GM12878 (cell line): ENCODE measurements around the gene RNASEH2B. TPM values are rescaled to one million over a fixed set of nuclear protein-coding genes. Genes with fewer than 3 reads are reported as not detected.

Source experiments
- ATAC-seq: fragments of 200-7000 bp; cut with Tn5 transposase; 3 replicates; pipeline ENCODE4 v1.9.1; 2020; ENCODE audit warnings: mild to moderate bottlenecking, moderate library complexity
- BruUV-seq: library from RNA; stranded (reverse); fragments of 400-500 nt; replicated peaks from 2 replicates; lab custom pipeline; 2021; lab: Mats Ljungman, UMichigan
- CTCF ChIA-PET: fragments of 300-600 bp; sonication (Branson Sonifier 250); formaldehyde crosslinking; extraction: SDS; loops from one replicate; lab custom pipeline; 2021; ENCODE audit warnings: inconsistent platforms; lab: Yijun Ruan, JAX
- POLR2A ChIA-PET: fragments of 350-600 bp; formaldehyde crosslinking; extraction: SDS; loops from one replicate; lab custom pipeline; 2021; ENCODE audit warnings: inconsistent platforms; lab: Charles Lee
- RAD21 ChIA-PET: fragments of 300-600 bp; sonication (Branson Sonifier 250); formaldehyde crosslinking; loops from one replicate; lab custom pipeline; 2023; ENCODE audit warnings: antibody characterized with exemption; ENCODE audit not compliant: unreplicated experiment; lab: Charles Lee
- SMC1A ChIA-PET: fragments of 300-600 bp; sonication (Branson Sonifier 250); formaldehyde crosslinking; loops from one replicate; lab custom pipeline; 2023; ENCODE audit not compliant: unreplicated experiment, uncharacterized antibody; lab: Charles Lee
- DNase-seq: peaks from one replicate; pipeline ENCODE4 v3.0.0-alpha.2; 2011; ENCODE audit warnings: low read depth, low spot score
- FAIRE-seq: peaks from 3 replicates; lab custom pipeline; 2011; peaks lifted over from hg19 to GRCh38; lab: Jason Lieb, UNC
- H2AFZ ChIP-seq: 2 replicates; pipeline ENCODE4 v1.6.0; 2011; ENCODE audit warnings: low read depth, low read length, control low read depth; ENCODE audit not compliant: control insufficient read depth
- H3K27ac ChIP-seq: 2 replicates; pipeline ENCODE4 v1.5.1; 2011; ENCODE audit warnings: control low read depth; ENCODE audit not compliant: control insufficient read depth, insufficient read depth
- H3K27me3 ChIP-seq, 2 experiments: replicated peaks in 1 of 2; 2 replicates each; pipeline versions ENCODE4 v1.6.0 to v1.6.1; 2011; ENCODE audit warnings: low read length in 1 of 2; ENCODE audit not compliant: control insufficient read depth in 2 of 2, insufficient read depth in 2 of 2
- H3K36me3 ChIP-seq, 2 experiments: 2 replicates each; pipeline ENCODE4 v1.5.1; 2011; ENCODE audit warnings: low read length in 1 of 2; ENCODE audit not compliant: control insufficient read depth in 2 of 2, insufficient read depth in 2 of 2
- H3K4me1 ChIP-seq: 2 replicates; pipeline ENCODE4 v1.6.1; 2011; ENCODE audit warnings: mild to moderate bottlenecking, low read length, moderate library complexity, mixed read lengths; ENCODE audit not compliant: control insufficient read depth, insufficient read depth
- H3K4me2 ChIP-seq: 2 replicates; pipeline ENCODE4 v1.6.0; 2011; ENCODE audit warnings: control low read depth; ENCODE audit not compliant: control insufficient read depth, insufficient read depth
- H3K4me3 ChIP-seq: fragments of 200-600 bp; sonication (generic); 2 replicates; pipeline ENCODE4 v1.5.1; 2016
- H3K79me2 ChIP-seq: 2 replicates; pipeline ENCODE4 v1.6.0; 2011; ENCODE audit warnings: low read length; ENCODE audit not compliant: control insufficient read depth, insufficient read depth
- H3K9ac ChIP-seq: 2 replicates; pipeline ENCODE4 v1.8.0; 2011; ENCODE audit warnings: low read length, control low read depth, mixed read lengths; ENCODE audit not compliant: control insufficient read depth, insufficient read depth
- H3K9me3 ChIP-seq: replicated peaks from 3 replicates; pipeline ENCODE4 v1.5.1; 2011; ENCODE audit warnings: mild to moderate bottlenecking, low read length; ENCODE audit not compliant: control insufficient read depth, insufficient read depth
- H4K20me1 ChIP-seq: 2 replicates; pipeline ENCODE4 v1.6.0; 2011; ENCODE audit not compliant: control insufficient read depth, insufficient read depth
- BACH1 ChIP-seq: fragments of 450-650 bp; IDR thresholded peaks from 2 replicates; pipeline ENCODE4 v1.6.1; 2017; ENCODE audit warnings: mild to moderate bottlenecking, borderline replicate concordance
- CBX3 ChIP-seq: fragments of 200-600 bp; sonication (generic); IDR thresholded peaks from 2 replicates; pipeline ENCODE4 v1.6.1; 2016; ENCODE audit warnings: low read depth, borderline replicate concordance
- CTCF ChIP-seq, 3 experiments: IDR thresholded peaks in 2 of 3; conservative IDR thresholded peaks in 1 of 3; 2 replicates each; pipeline ENCODE4 v1.5.1; 2011; ENCODE audit warnings: low read depth in 3 of 3, low read length in 3 of 3, mild to moderate bottlenecking in 3 of 3, control low read depth in 2 of 3, moderate library complexity in 2 of 3, inconsistent platforms in 1 of 3, mixed read lengths in 1 of 3; ENCODE audit not compliant: control insufficient read depth in 2 of 3, insufficient read depth in 1 of 3; ENCODE audit errors: extremely low read depth in 1 of 3
- HDGF ChIP-seq: fragments of 450-650 bp; IDR thresholded peaks from 2 replicates; pipeline ENCODE4 v1.6.1; 2016; ENCODE audit warnings: antibody characterized with exemption
- IKZF2 ChIP-seq, 2 experiments: fragments of 450-650 bp; IDR thresholded peaks; 2 replicates each; pipeline ENCODE4 v1.6.1; 2017; ENCODE audit warnings: mild to moderate bottlenecking in 2 of 2, moderate library complexity in 2 of 2
- KLF5 ChIP-seq: fragments of 450-650 bp; IDR thresholded peaks from 2 replicates; pipeline ENCODE4 v1.6.1; 2014; ENCODE audit warnings: mild to moderate bottlenecking; ENCODE audit not compliant: partially characterized antibody
- MEF2B ChIP-seq: fragments of 450-650 bp; IDR thresholded peaks from 2 replicates; pipeline ENCODE4 v1.6.1; 2018; ENCODE audit warnings: mild to moderate bottlenecking, moderate library complexity; ENCODE audit not compliant: partially characterized antibody, poor library complexity, severe bottlenecking
- PKNOX1 ChIP-seq: fragments of 450-650 bp; IDR thresholded peaks from 2 replicates; pipeline ENCODE4 v1.6.1; 2016; ENCODE audit warnings: mild to moderate bottlenecking
- RUNX3 ChIP-seq: IDR thresholded peaks from 2 replicates; pipeline ENCODE4 v1.6.1; 2012; ENCODE audit warnings: low read length, inconsistent platforms
- SMC3 ChIP-seq: IDR thresholded peaks from 2 replicates; pipeline ENCODE4 v1.6.1; 2011; ENCODE audit warnings: low read length, improper control_type of control experiment, borderline replicate concordance
- SREBF2 ChIP-seq: IDR thresholded peaks from 2 replicates; pipeline ENCODE4 v1.6.1; 2012; ENCODE audit warnings: mild to moderate bottlenecking, low read length
- STAT3 ChIP-seq: IDR thresholded peaks from 2 replicates; pipeline ENCODE4 v1.6.1; 2011; ENCODE audit warnings: low read depth, low read length, improper control_type of control experiment
- TCF3 ChIP-seq: IDR thresholded peaks from 2 replicates; pipeline ENCODE4 v1.6.1; 2012; ENCODE audit warnings: low read depth, mild to moderate bottlenecking, low read length, borderline replicate concordance; ENCODE audit not compliant: insufficient read depth
- ZBED1 ChIP-seq: IDR thresholded peaks from 2 replicates; pipeline ENCODE4 v1.6.1; 2016; ENCODE audit warnings: borderline replicate concordance
- WGBS: methylation state at CpG from one replicate; pipeline ENCODE4 v1.1.6; 2016; ENCODE audit warnings: low lambda C conversion rate; ENCODE audit not compliant: insufficient replicate concordance, insufficient coverage; ENCODE audit errors: missing lambda C conversion rate; 5-methylcytosine and 5-hydroxymethylcytosine counted together
- in situ Hi-C: fragments of 300-500 bp; cut with MboI; formaldehyde crosslinking; loops from 9 replicates; pipeline ENCODE4 v1.14.3; 2018; ENCODE audit warnings: mixed read lengths
- intact Hi-C: fragments of 100-400 bp; cut with micrococcal nuclease; formaldehyde crosslinking; loops from one replicate; pipeline ENCODE4 v1.14.2; 2022; ENCODE audit not compliant: unreplicated experiment
- polyA plus RNA-seq, 11 experiments: library from polyadenylated mRNA; depleted of rRNA in 4 of 11; unstranded in 6 of 11; stranded (reverse) in 5 of 11; fragments of >200 nt; fragmentation: Nextera tagmentation in 4 of 11; fragmentation: Illumina TruSeq in 1 of 11; extraction: Ambion mirVana in 4 of 11; extraction: Trizol in 1 of 11; gene quantifications; 1 replicate in 1 of 11; 2 replicates in 10 of 11; pipeline versions ENCODE4 v1.2.1 to v1.2.3, GENCODE V29; 2011 to 2016; ENCODE audit warnings: inconsistent platforms in 2 of 11, missing spikeins in 2 of 11, low read depth in 1 of 11
- total RNA-seq, 4 experiments: library from RNA; depleted of rRNA in 3 of 4; stranded (reverse); fragments of >200 nt in 3 of 4; fragmentation: Illumina TruSeq in 1 of 4; extraction: Trizol in 1 of 4; gene quantifications; 2 replicates each; pipeline versions ENCODE4 v1.2.1 to v1.2.3, GENCODE V29; 2013 to 2021
- TF ChIP-seq, protein P1 (sequence below): fragments of 450-650 bp; IDR thresholded peaks from 2 replicates; pipeline ENCODE4 v1.6.1; 2017; ENCODE audit warnings: low read depth, mild to moderate bottlenecking, moderate library complexity
- TF ChIP-seq, protein P2 (sequence below): fragments of 450-650 bp; IDR thresholded peaks from 2 replicates; pipeline ENCODE4 v1.6.1; 2017; ENCODE audit warnings: mild to moderate bottlenecking, moderate library complexity

The RNASEH2B gene
- total and polyA plus RNA-seq, 10 of the 15 experiments (the other 5 are each of a cell fraction or from before 2014, with no cell fraction given), result 64.9 to 148 (median 97.3) TPM

DNA sequence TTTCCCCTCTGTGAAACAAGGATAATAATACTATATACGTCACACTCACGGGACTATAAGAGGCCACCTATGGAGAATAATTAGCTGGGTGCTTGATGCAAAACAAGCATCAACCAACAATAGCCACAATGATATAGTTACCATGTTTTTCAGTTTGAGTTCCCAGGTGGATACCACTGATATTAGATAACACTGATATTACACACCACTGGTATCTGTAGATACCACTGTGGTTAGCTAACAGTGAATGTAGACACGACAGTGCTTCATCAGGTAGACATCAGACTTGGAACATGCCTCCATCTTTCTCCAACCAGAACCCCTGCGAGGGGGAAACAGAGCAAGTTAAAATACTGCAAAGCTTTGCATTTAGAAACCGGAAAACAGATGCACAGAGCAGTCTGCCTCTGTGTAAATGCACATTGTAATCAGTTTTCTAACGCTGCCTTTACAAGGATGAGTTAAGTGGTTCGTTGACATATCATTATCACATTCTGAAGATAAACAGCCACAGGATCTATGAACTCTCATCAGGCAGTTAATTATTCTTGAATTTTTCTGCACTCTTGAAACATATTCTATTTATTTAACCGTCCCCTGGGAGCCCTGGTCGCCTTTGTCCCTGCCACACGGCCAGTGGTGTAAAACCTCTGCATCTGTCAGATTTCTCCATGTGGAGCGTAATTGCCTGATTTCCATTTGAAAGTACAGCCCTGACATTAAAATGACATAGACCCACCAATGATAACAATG, 80.7 kb downstream of the RNASEH2B start:
- CTCF ChIA-PET, result no interaction called here
- Histone ChIP-seq H3K79me2 (no peaks in the 10 kb centered on the region), H3K27ac (no peak overlapping the region), H3K4me3 (no peak overlapping the region), H3K9me3 (no peaks in the 10 kb centered on the region), H3K4me2 (no peak overlapping the region), H3K36me3 (no peaks in the 10 kb centered on the region), H3K27me3 (no peaks in the 10 kb centered on the region), H3K4me1 (peaks cover 11% of the 10 kb centered on the region), H2AFZ (no peak overlapping the region), H3K9ac (no peak overlapping the region), H4K20me1 (no peaks in the 10 kb centered on the region)
- no peak for TF ChIP-seq BACH1
- TF ChIP-seq HDGF, result no peak
- TF ChIP-seq, protein P1, sequence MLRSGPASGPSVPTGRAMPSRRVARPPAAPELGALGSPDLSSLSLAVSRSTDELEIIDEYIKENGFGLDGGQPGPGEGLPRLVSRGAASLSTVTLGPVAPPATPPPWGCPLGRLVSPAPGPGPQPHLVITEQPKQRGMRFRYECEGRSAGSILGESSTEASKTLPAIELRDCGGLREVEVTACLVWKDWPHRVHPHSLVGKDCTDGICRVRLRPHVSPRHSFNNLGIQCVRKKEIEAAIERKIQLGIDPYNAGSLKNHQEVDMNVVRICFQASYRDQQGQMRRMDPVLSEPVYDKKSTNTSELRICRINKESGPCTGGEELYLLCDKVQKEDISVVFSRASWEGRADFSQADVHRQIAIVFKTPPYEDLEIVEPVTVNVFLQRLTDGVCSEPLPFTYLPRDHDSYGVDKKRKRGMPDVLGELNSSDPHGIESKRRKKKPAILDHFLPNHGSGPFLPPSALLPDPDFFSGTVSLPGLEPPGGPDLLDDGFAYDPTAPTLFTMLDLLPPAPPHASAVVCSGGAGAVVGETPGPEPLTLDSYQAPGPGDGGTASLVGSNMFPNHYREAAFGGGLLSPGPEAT, result no peak
- no peak for TF ChIP-seq RUNX3
- TF ChIP-seq ZBED1, result no peak
- TF ChIP-seq SMC3, result no peak
- no peak for TF ChIP-seq CTCF (IDR thresholded peaks at IDR 0.05 in 2 of 3, conservative IDR thresholded peaks at IDR 0.05 in 1 of 3; ENCODE audit: control insufficient read depth in 2 of 3, extremely low read depth in 1 of 3, insufficient read depth in 1 of 3, low read depth in 3 of 3, low read length in 3 of 3)
- TF ChIP-seq STAT3, result no peak
- TF ChIP-seq MEF2B, result no peak
- no peak for TF ChIP-seq PKNOX1
- TF ChIP-seq, protein P2, sequence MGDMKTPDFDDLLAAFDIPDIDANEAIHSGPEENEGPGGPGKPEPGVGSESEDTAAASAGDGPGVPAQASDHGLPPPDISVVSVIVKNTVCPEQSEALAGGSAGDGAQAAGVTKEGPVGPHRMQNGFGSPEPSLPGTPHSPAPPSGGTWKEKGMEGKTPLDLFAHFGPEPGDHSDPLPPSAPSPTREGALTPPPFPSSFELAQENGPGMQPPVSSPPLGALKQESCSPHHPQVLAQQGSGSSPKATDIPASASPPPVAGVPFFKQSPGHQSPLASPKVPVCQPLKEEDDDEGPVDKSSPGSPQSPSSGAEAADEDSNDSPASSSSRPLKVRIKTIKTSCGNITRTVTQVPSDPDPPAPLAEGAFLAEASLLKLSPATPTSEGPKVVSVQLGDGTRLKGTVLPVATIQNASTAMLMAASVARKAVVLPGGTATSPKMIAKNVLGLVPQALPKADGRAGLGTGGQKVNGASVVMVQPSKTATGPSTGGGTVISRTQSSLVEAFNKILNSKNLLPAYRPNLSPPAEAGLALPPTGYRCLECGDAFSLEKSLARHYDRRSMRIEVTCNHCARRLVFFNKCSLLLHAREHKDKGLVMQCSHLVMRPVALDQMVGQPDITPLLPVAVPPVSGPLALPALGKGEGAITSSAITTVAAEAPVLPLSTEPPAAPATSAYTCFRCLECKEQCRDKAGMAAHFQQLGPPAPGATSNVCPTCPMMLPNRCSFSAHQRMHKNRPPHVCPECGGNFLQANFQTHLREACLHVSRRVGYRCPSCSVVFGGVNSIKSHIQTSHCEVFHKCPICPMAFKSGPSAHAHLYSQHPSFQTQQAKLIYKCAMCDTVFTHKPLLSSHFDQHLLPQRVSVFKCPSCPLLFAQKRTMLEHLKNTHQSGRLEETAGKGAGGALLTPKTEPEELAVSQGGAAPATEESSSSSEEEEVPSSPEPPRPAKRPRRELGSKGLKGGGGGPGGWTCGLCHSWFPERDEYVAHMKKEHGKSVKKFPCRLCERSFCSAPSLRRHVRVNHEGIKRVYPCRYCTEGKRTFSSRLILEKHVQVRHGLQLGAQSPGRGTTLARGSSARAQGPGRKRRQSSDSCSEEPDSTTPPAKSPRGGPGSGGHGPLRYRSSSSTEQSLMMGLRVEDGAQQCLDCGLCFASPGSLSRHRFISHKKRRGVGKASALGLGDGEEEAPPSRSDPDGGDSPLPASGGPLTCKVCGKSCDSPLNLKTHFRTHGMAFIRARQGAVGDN, result no peak
- no peak for TF ChIP-seq IKZF2 (IDR thresholded peaks at IDR 0.05)
- TF ChIP-seq CBX3, result no peak
- TF ChIP-seq TCF3, result no peak
- no peak for TF ChIP-seq SREBF2
- TF ChIP-seq KLF5, result no peak
- ATAC-seq, result no peak
- SMC1A ChIA-PET, result interaction anchor here (1.2 kb wide), 1 partner anchor 22 kb away, joined by 4 read pairs; no protein-coding TSS in a partner anchor
- FAIRE-seq, result no peak
- intact Hi-C loops, result no loop called here
- RAD21 ChIA-PET, result no interaction called here
- 62% methylated on average over 11 of the region's 11 CpGs for whole genome bisulfite sequencing
- POLR2A ChIA-PET, result no interaction called here
- DNase-seq, result no peak
- in situ Hi-C loops, result no loop called here
- no TSS peak for BruUV-seq
